A673 (cell line): ENCODE data around the gene PRR20D. TPM values are rescaled to one million over a fixed set of nuclear protein-coding genes. Genes with fewer than 3 reads are reported as not detected.
"Not testable (repeated sequence)": the region's sequence is repeated elsewhere in the genome, so short reads cannot be mapped to it uniquely, and the experiment has no call there.

Source experiments
- BruUV-seq: library from RNA; stranded (reverse); fragments of 400-500 nt; replicated peaks from 2 replicates; lab custom pipeline; 2021; lab: Mats Ljungman, UMichigan
- CTCF ChIA-PET: fragments of 300-600 bp; sonication (Branson Sonifier 250); formaldehyde crosslinking; loops from one replicate; lab custom pipeline; 2022; ENCODE audit warnings: antibody characterized with exemption; lab: Charles Lee
- POLR2A ChIA-PET: fragments of 300-600 bp; sonication (Branson Sonifier 250); formaldehyde crosslinking; loops from one replicate; lab custom pipeline; 2022; ENCODE audit warnings: antibody characterized with exemption; ENCODE audit not compliant: low non-redundant PET; lab: Charles Lee
- DNase-seq: peaks from one replicate; pipeline ENCODE4 v3.0.0-alpha.2; 2015; ENCODE audit warnings: low spot score
- H3K27ac ChIP-seq: fragments of 200-600 bp; sonication (generic); 2 replicates; pipeline ENCODE4 v1.5.1; 2016; ENCODE audit warnings: mixed run types, low read depth, mild to moderate bottlenecking, mixed read lengths, antibody characterized with exemption, low read length; ENCODE audit not compliant: poor library complexity, severe bottlenecking
- H3K27me3 ChIP-seq: fragments of 200-600 bp; sonication (generic); replicated peaks from 2 replicates; pipeline ENCODE4 v1.6.1; 2017; ENCODE audit warnings: mixed run types, low read depth, mild to moderate bottlenecking, mixed read lengths, antibody characterized with exemption, low read length; ENCODE audit not compliant: insufficient read depth, poor library complexity
- H3K36me3 ChIP-seq: fragments of 200-600 bp; sonication (generic); 2 replicates; pipeline ENCODE4 v1.6.1; 2016; ENCODE audit warnings: mixed run types, mild to moderate bottlenecking, mixed read lengths, antibody characterized with exemption, low read length; ENCODE audit not compliant: insufficient read depth, poor library complexity, severe bottlenecking
- H3K4me1 ChIP-seq: fragments of 200-600 bp; sonication (generic); 2 replicates; pipeline ENCODE4 v1.6.1; 2017; ENCODE audit warnings: mixed run types, mild to moderate bottlenecking, mixed read lengths, antibody characterized with exemption, low read length; ENCODE audit not compliant: insufficient read depth, poor library complexity, severe bottlenecking
- H3K4me3 ChIP-seq: fragments of 200-600 bp; sonication (generic); 2 replicates; pipeline ENCODE4 v1.5.1; 2016; ENCODE audit warnings: low read depth, mixed run types, mild to moderate bottlenecking, mixed read lengths, low read length; ENCODE audit not compliant: poor library complexity, severe bottlenecking
- H3K9me3 ChIP-seq: fragments of 200-600 bp; sonication (generic); 2 replicates; pipeline ENCODE4 v1.6.1; 2016; ENCODE audit warnings: mixed run types, low read depth, mild to moderate bottlenecking, mixed read lengths, antibody characterized with exemption, low read length; ENCODE audit not compliant: poor library complexity, severe bottlenecking
- CTCF ChIP-seq: fragments of 300-800, 200-600 bp; sonication (generic); conservative IDR thresholded peaks from 2 replicates; pipeline ENCODE4 v1.5.1; 2017; ENCODE audit warnings: low read depth, mild to moderate bottlenecking, antibody characterized with exemption, low read length, moderate library complexity, mixed read lengths
- EZH2 ChIP-seq: fragments of 200-600 bp; sonication (generic); IDR thresholded peaks from 2 replicates; pipeline ENCODE4 v1.6.1; 2017; ENCODE audit warnings: borderline replicate concordance, low read depth, mild to moderate bottlenecking, mixed read lengths, antibody characterized with exemption, low read length; ENCODE audit not compliant: poor library complexity, severe bottlenecking
- intact Hi-C: fragments of 100-400 bp; cut with micrococcal nuclease; formaldehyde crosslinking; loops from one replicate; pipeline ENCODE4 v1.10.0; 2022; ENCODE audit not compliant: unreplicated experiment
- total RNA-seq: library from RNA; stranded (reverse); gene quantifications from 2 replicates; pipeline ENCODE4 v1.2.3, GENCODE V29; 2021

Gene PRR20D
- total RNA-seq, 1 experiment from 2014 or later, result not detected

- H3K36me3 ChIP-seq, result no peaks in the 10 kb centered on the region
- no peak overlapping the region for H3K27ac ChIP-seq
- no peaks in the 10 kb centered on the region for H3K9me3 ChIP-seq
- ChIA-PET POLR2A (no interaction called here), CTCF (no interaction called here)
- no peaks in the 10 kb centered on the region for H3K27me3 ChIP-seq
- no peaks in the 10 kb centered on the region for H3K4me1 ChIP-seq
- DNase-seq, result no peak
- no peak for TF ChIP-seq CTCF
- TF ChIP-seq EZH2, result no peak
- intact Hi-C loops, result no loop called here
- no TSS peak for BruUV-seq
- H3K4me3 ChIP-seq, result no peak overlapping the region
Observed at GRCh38 chr13:57136093-57136492, 24.3 kb upstream of the PRR20D start.

- no peak for TF ChIP-seq EZH2
- no peak for TF ChIP-seq CTCF
- H3K27me3 ChIP-seq, result no peaks in the 10 kb centered on the region
- no peak overlapping the region for H3K27ac ChIP-seq
- CTCF ChIA-PET, result no interaction called here
- no peak overlapping the region for H3K4me3 ChIP-seq
- intact Hi-C loops, result no loop called here
- POLR2A ChIA-PET, result no interaction called here
- H3K36me3 ChIP-seq, result no peaks in the 10 kb centered on the region
- no TSS peak for BruUV-seq
- H3K4me1 ChIP-seq, result no peaks in the 10 kb centered on the region
- DNase-seq, result no peak
- no peaks in the 10 kb centered on the region for H3K9me3 ChIP-seq
Observed at GRCh38 chr13:57137585-57137984, 22.8 kb upstream of the PRR20D start.

- intact Hi-C loops, result no loop called here
- H3K4me1 ChIP-seq, result no peaks in the 10 kb centered on the region
- H3K36me3 ChIP-seq, result no peaks in the 10 kb centered on the region
- BruUV-seq, result no TSS peak
- H3K9me3 ChIP-seq, result no peaks in the 10 kb centered on the region
- ChIA-PET POLR2A (no interaction called here), CTCF (no interaction called here)
- no peak overlapping the region for H3K27ac ChIP-seq
- no peak for TF ChIP-seq CTCF
- no peak for TF ChIP-seq EZH2
- no peaks in the 10 kb centered on the region for H3K27me3 ChIP-seq
- DNase-seq, result no peak
- no peak overlapping the region for H3K4me3 ChIP-seq
Observed at GRCh38 chr13:57138988-57139387, 21.4 kb upstream of the PRR20D start.

GRCh38 chr13:57139781-57140180 is 20.7 kb upstream of the PRR20D start:
- H3K4me1 ChIP-seq, BruUV-seq, intact Hi-C loops, POLR2A ChIA-PET, H3K36me3 ChIP-seq, H3K27me3 ChIP-seq, CTCF ChIA-PET, H3K27ac ChIP-seq, H3K4me3 ChIP-seq, H3K9me3 ChIP-seq, DNase-seq: not testable (repeated sequence)

GRCh38 chr13:57140235-57140968 is 20.0 kb upstream of the PRR20D start, which contains the start of gene PRR20A:
Gene PRR20A, plus strand, starts transcription at chr13:57140918. Its CDS starts 387 bp downstream, at chr13:57141305.
- DNase-seq, intact Hi-C loops: not testable (repeated sequence)

More at GRCh38 chr13:57140235-57140968, 20.0 kb upstream of the PRR20D start, which contains the start of gene PRR20A:
- CTCF ChIA-PET, POLR2A ChIA-PET, H3K27me3 ChIP-seq, BruUV-seq, H3K4me1 ChIP-seq, H3K9me3 ChIP-seq, H3K4me3 ChIP-seq, H3K36me3 ChIP-seq, H3K27ac ChIP-seq: not testable (repeated sequence)
